Mucosa of gallbladder (tissue), 1 donor: Measurements from ENCODE around the gene GPR55. TPM values are rescaled to one million over a fixed set of nuclear protein-coding genes. Genes with fewer than 3 reads are reported as not detected.

Experiments used
- DNase-seq: peaks from one replicate; pipeline ENCODE4 v3.0.0-alpha.2; 2020; ENCODE audit warnings: low spot score
- total RNA-seq: library from RNA; stranded (reverse); gene quantifications from one replicate; pipeline ENCODE4 v1.2.1, GENCODE V29; 2021
- donor health status: DM: no; HTN: no; CAD: no.

The GPR55 gene
- total RNA-seq, 1 donor from 2014 or later, result 0.37 TPM

DNA sequence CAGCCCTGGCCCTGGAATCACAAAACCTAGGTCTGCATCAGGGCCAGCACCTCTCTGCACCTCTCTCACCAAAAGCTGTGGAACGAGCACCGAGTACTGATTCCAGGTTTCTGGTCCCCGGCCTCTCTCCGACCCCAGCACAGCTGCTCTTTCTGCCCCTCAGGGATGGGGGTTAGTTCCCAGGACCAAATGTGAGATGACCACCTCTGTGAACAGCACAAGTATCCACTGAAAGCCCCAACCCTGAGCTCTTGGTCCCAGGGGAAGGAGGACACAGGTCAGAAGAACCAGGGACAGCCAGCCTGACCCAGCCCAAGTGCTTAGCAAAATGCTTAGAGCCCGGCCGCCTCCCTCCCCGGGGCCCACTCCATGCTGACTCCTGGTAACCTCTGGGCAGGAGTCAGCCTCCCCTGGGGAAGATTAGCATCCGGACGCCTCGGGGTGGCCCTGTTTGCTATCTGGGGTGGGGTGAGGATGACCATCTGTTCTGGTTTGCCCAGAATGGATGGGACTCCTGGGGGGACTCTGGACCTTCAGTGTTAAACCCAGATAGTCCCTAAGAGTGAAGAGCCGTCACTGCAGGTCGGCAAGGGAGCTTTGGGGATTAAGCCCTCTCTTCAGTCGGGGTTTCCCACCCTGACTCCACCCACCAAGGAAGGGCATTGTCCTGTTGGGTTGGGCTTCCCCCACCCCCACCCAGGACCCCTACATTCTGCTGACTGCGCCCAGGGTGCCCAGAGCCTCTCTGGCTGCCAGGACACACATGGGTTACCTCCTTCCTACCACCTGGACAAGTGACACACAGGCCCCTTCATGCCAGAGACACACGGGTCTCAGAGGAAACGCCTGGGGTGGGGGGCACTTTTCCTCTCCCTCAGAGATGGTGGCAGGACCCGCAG, 9.4 kb upstream of the GPR55 start:
- no peak for DNase-seq

DNA sequence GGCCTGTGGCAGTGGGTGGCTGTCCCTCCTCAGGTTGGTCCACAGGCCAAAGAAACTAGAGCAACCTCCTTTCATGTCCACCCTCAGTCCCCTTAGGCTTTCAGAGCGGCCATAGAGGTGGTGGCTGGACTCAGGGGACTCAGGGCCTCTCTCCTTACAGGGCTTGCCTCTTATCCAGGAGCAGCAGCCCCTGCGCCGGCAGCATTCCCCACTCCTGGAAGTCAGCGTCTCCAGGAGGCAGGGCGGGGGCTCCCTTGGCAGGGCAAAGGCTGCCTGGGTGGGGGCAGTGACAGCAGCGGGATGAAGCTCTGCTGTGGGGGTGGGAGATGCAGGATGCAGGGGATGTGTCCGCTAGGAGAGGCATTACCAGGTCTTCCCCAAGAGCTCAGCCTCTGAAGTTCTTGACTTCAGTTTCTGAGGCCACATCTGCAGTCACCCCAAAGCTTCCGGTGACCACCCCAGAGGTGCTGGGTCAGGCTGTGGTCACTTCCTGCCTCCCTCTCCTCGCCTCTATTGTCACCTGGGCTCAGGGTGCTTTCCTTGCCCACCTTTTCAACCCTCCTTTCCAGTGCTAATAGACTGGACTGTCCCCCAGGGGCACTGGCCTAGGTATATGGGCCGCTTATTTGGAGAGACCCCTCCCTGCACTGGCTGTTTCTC, 8.6 kb upstream of the GPR55 start:
- DNase-seq, result no peak

DNA sequence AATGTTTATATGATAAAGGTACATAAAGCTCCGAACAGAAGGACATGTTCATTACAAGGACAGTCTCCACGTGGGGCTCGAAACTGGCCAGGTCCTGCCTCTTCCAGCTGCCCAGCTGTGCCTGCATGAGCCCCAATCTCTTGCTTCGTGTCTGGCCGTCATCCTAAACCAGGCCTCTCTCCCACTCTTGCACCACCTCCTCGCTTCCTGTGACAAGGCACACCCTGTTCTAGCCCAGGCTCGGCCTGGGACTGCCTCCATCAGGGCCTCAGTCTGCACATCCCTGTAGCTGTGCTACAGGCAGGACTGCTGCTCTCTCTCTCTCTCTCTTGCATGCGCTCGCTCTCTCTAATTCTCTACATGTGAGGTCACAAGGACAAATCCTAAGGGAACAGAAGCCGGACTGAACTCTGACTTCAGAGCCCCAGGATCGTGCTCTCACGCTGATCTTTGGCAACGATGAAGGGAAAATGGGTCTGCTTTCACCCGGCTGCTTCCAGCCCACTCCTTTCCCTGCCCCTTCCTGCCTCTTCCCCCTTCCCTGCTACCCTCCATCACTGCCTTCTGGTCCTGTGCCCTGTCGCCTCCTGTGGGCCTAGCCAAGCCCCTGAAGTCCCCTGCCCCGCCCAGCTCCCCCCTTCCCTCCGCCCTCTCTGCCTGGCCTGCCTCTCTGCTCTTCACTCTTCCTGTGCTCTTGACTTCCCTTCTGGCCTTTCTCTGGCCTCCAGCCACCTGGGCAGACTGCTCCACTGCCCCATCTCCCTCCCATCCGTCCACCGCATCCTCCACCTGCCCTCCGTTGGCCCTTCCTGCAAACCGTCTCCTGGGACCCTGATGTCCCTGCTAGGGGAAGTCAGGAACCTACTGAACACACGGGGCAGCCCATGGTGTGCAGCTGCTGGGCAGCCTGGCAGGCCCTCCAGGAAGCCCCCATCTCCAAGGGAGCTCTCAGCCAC, 7.8 kb upstream of the GPR55 start:
- no peak for DNase-seq

DNA sequence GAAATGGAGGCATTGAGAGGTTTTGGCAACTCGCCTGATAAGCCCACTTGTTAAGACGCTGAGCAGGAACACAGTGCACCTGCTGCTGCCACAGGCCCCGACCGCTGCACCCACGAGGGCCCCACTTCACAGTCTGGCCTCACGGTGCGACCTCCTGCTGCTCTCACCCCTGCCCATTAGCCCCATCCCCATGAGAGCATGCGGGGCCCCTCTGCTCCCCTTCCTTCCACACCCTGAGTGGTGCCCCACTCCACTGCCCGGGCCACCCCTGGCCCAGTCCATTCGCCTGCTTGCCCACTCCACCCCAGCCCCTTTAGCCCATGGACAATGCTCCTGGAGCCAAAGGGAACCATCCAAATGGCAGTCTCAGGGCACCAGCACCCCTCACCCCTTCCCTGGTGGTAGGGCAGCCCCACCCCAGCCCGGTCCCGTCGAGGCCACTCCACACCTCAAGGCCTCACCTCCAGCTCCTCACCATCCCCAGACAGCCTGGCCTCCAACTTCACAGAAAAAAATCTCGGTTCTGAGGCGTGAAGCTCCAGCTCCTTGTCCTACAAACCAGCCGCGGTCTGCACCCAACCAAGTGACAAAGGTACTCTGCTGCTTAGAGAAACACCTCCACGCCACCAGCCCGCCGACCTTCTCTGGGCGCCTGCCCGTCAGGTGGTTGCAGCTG, 6.7 kb upstream of the GPR55 start:
- DNase-seq, result no peak

GRCh38 chr2:230930928-230931555, 6.0 kb upstream of the GPR55 start:
- DNase-seq, result no peak

DNA sequence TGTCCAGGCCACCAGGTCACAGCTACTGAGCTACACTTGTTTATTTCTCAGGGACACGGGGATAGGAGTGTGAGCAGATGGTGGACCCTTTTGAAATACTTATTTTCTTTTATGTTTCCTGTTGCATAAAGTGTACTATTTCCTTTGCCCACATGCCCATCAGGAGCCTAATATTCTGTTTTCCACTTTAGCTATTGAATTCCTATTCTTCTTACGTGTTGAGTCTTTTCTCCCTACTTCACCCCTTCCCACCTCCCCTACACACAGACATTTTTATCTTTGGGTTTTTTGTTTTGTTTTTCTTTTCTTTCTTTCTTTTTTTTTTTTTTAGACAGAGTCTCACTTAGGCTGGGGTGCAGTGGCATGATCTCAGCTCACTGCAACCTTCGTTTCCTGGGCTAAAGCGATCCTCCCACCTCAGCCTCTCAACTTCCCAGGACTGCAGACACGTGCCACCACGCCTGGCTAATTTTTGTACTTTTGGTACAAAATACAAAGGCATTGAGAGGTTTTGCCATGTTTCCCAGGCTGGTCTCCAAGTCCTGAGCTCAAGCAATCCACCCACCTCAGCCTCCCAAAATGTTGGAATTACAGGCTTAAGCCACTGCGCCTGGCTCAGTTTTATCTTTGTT, 5.2 kb upstream of the GPR55 start:
- DNase-seq, result no peak

- DNase-seq, result no peak
Measured at GRCh38 chr2:230929381-230930148, 4.5 kb upstream of the GPR55 start.

DNA sequence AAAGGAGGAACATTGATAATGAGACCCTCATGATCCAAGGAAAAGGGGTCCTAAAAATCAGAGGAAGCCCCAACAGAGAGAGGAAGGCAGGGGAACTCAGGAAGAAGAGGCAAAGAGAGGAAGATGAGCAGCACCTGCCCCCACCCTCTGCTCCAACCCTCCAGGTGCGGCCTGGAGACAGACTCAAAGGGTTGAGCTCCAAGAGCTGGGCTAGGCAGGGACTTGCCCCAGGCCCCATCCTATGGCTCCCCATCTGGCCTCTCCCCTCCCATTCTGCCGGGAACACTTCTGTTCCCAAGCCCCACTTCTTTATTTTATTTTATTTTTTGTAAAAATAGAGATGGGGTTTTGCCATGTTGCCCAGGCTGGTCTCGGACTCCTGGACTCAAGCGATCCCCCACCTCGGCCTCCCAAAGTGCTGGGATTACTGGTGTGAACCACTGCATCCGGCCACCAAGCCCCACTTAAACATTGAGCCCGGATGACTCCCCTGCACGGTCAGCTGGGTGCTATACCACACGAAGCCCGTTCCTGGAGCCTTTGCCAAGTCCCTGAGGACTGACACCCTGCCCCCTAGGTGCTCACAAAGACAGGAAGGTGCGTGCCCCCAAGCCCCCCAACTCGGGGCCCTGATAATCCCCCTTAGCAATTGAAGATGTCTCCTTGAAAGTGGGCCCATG, 3.8 kb upstream of the GPR55 start:
- DNase-seq, result no peak

DNA sequence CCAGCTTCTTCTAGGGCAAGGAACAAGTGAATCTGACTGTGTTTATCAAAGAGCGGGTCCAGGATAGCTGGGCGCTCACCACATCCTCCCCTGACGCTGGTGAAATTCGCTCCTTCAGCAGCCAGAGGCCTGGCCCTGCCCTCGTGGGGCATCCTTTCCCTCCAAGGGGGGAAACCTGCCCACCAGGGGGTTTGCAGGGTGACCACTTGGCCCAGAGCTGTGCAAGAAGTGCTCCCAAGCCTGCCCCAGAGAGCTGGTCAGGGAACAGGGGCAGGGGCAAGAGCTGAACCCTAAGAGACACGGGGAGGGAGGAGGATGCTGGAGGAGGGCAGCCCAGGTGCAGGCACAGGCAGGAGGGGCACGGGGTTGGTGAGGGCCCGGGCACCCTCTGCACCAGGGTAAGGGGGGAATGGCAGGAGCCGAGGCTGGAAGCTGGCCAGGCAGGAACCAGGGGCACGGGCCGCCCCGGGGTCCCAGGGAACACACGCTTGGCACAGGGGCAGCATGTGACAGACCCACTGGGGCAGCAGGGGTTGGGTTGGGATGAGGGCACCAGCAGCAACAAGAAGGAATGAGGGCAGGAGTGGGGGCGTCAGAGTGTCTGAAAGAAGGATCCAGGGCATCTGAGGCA, 2.8 kb upstream of the GPR55 start:
- no peak for DNase-seq

GRCh38 chr2:230925879-230926765, 1.1 kb upstream of the GPR55 start:
- DNase-seq, result no peak

- DNase-seq, result no peak
Measured at GRCh38 chr2:230925443-230925878, 419 bp upstream of the GPR55 start.

GRCh38 chr2:230924092-230924469, 961 bp downstream of the GPR55 start:
- no peak for DNase-seq

GRCh38 chr2:230922951-230923717, 1.9 kb downstream of the GPR55 start:
- DNase-seq, result no peak

GRCh38 chr2:230921806-230922595, 3.0 kb downstream of the GPR55 start:
- DNase-seq, result no peak

GRCh38 chr2:230920167-230920566, 4.9 kb downstream of the GPR55 start:
- DNase-seq, result no peak

GRCh38 chr2:230919681-230920080, 5.4 kb downstream of the GPR55 start:
- DNase-seq, result no peak
